GM21390 (cell line): Measurements from ENCODE around the gene IL9.

Experiments used
- ATAC-seq: cut with Tn5 transposase; IDR thresholded peaks from one replicate; pipeline ENCODE4 v1.9.1; 2021; ENCODE audit not compliant: unreplicated experiment

IL9 gene

DNA sequence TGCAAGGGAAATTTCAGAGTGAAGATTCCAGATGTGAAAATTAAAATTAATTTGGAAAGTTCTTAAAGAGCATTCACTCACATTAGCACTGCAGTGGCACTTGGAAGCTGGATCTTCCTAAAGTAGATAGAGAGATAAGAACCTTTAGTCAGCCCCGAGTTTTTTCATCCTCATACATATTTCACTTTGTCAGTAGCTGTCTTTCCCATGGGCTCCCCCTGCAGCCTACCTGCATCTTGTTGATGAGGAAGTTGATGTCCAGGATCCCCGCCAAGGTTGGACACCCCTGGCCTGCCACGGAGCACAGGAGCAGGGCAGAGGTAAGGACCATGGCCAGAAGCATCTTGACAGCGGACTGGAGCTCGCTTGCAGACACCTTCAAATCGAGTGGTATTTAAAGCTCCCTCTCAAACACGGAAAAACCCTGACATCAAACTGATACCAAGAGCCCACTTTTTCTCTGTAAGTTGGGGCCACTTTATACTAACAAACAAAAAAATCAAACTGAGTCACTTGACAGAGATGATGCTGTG, at the start of gene IL9:
Gene IL9 (minus strand): TSS at position 368 of the 533 bp plus-strand sequence. CDS start 25 bp downstream, at position 343.
- ATAC-seq: no peak

DNA sequence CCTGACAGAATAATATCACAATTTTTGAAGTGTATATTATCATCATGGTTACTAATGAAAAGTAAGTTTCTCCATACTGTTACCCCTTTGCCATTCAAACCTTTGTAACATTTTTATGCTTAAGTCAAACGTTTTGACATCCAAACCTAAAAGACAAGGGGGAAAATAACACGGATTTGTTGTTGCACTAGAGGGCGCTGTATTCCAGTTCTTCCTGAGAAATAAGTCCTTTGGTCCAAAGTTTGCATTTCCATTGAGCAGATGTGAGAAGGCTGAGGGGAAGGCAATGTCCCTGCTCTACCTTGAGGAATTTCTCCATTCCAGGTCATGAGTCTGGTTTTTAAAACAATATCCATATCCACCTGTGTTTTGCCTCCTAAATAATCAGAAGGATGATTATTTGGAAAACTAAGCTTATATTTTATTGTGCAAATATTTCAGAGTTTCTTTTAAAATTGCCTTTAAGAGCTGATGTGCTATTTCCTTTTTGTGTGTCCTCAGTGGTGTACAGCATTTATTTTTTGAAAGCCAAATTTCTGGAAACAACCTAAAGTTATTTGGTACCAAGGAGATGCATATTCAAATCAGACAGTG, 49.4 kb upstream of the IL9 start:
- no peak for ATAC-seq

GRCh38 chr5:135944564-135944963, 48.9 kb upstream of the IL9 start:
- no peak for ATAC-seq

GRCh38 chr5:135942202-135942771, 46.6 kb upstream of the IL9 start:
- ATAC-seq: no peak

DNA sequence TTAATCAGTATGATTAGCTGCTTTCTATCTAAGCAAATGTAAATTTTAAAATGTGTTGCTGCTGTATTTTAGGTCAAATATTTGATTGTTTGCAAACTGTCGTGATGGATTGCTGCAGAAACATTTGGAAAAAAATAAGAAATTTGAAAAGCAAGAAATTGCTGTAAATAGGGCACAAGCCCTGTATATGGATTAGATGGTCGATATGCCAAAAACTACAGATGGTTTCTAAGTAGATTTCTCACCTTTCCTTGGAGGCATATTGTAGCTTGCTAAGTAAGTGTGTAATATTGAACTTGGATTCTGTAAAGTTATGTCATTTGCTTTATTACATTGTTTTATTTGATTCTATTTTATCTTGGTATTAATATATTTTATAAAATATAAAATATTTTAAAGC, 46.1 kb upstream of the IL9 start:
- ATAC-seq: no peak

GRCh38 chr5:135937245-135937911, 41.7 kb upstream of the IL9 start:
- ATAC-seq: no peak

- no peak for ATAC-seq
Observed at GRCh38 chr5:135934939-135935338, 39.3 kb upstream of the IL9 start.

- no peak for ATAC-seq
Observed at GRCh38 chr5:135930949-135931295, 35.3 kb upstream of the IL9 start.

GRCh38 chr5:135930029-135930948, 34.6 kb upstream of the IL9 start:
- no peak for ATAC-seq

DNA sequence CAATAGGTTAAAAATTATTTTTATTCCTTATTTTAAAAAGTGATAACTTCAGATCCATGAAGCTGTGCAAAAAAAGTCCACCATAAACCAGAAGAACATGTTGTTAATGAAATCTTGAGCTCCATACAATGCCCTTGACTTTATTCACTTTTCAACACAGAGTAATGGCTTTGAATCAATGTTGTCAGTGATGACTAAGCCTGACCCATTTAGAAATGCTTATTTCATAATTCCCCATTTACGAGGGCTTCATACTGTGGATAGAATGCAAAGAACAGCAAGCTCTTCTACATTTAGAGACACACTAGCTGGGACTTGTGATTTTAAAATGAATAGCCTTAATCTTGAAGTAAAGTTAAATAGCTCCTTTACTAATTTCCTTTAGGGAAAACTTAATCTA, 25.7 kb upstream of the IL9 start:
- no peak for ATAC-seq

DNA sequence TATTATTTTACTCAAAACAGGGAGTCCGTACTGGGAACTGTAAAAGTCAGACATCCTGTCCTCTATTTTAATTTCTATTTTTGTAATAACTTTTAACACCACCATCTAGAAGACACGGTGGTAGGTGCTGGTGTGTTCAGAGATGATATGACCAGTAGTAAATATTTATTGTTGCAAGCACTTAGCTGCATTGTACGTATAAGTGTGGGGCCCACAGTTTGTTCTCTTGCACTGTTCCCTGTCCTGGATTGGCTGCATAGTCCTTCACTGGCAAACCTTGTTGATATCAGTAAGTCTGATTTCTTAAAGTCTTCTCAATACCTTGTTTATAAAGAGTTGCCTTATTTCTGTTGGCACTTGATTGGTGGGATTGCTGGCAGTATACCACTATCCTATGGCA, 24.6 kb upstream of the IL9 start:
- ATAC-seq: no peak

- ATAC-seq: no peak
Observed at GRCh38 chr5:135916638-135917263, 21.1 kb upstream of the IL9 start.

GRCh38 chr5:135915466-135916001, 19.9 kb upstream of the IL9 start:
- ATAC-seq: no peak

- no peak for ATAC-seq
Observed at GRCh38 chr5:135913713-135914626, 18.3 kb upstream of the IL9 start.

GRCh38 chr5:135905144-135905543, 9.5 kb upstream of the IL9 start:
- ATAC-seq: no peak

GRCh38 chr5:135901633-135902032, 6.0 kb upstream of the IL9 start:
- no peak for ATAC-seq

DNA sequence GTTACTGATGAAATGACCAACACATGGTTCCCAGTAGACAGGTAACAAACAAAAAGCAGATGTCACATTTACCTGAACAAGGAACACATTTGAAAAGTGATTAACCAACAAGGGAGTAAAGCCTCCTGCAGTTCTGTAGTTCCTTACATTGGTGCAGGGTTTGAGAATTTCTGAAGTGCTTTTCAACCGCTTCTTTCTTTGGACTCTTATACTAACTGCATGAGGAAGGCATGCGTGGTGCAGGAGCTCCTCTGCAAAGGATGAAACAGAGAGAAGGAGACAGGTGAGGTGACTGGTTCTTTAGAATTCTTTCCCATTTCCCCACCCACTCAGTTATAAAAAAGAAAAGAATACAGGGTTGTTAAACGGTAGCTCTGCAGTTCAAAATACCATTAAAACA, 4.6 kb upstream of the IL9 start:
- no peak for ATAC-seq

- ATAC-seq: no peak
Observed at GRCh38 chr5:135898651-135899050, 3.0 kb upstream of the IL9 start.

- no peak for ATAC-seq
Observed at GRCh38 chr5:135894789-135895188, 852 bp downstream of the IL9 start.

DNA sequence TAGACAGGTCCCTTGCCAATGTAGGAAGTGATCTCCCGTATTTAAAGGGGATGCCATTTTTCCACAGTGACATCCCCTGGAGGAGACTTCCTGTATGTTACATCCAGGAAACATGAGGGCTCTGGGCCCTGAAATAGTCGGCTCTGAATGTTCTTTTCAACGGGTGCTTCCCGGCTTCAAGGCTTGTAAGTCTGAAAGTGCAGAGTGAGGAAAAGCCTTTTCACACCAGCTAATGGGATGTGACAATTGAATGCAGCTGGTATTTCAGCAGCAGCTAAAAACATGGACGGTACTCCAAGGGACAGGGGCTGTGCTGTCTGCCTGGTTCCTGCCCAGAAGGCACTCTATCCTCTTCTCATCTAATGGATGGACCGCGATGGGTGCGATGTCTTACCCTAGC, 1.4 kb downstream of the IL9 start:
- ATAC-seq: no peak
